ENCODE measurements around the gene IRAG1.
"Not testable (repeated sequence)": the region's sequence is repeated elsewhere in the genome, so short reads cannot be mapped to it uniquely, and the experiment has no call there.

Gene IRAG1

GRCh38 chr11:10699072-10699471 is 5.5 kb upstream of the IRAG1 start:
- no peak for DNase-seq (ENCODE audit: low spot score)

DNA sequence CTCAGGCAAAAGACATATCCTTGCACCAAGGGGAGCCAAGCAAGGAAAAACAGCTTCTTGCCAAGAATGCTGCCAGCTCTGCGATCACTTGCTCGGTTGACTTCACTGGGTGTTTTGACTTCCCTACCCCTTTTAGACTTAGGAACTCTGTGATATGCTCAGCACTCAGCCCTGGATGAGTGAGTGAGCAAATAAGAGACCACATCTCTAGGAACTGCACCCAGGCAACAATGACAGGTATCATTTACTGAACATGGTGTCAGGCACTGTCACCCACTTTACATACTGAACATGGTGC is 3.7 kb upstream of the IRAG1 start:
- no peak for DNase-seq (ENCODE audit: low spot score)

- DNase-seq (ENCODE audit: low spot score), result no peak
These were observed 3.1 kb upstream of the IRAG1 start for GRCh38 chr11:10696468-10697322.

DNA sequence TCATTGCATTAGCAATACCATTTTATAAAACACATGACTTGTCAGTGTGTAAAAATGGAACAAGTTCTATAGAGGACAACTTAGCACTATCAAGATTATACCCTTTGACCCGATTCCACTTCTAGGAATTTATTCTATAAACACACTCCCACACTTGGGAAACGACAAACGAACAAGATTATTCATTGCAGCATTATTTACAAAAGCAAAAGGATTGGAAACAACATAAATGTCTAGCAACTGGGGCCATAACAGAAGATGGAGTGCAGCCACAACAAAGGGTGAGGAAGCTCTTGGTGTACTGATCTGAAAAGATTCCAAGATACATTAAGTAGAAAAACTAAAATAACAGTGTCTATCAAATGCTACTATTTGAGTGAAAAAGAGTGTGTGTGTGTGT is 2.3 kb upstream of the IRAG1 start:
- DNase-seq (ENCODE audit: low spot score), result no peak

DNA sequence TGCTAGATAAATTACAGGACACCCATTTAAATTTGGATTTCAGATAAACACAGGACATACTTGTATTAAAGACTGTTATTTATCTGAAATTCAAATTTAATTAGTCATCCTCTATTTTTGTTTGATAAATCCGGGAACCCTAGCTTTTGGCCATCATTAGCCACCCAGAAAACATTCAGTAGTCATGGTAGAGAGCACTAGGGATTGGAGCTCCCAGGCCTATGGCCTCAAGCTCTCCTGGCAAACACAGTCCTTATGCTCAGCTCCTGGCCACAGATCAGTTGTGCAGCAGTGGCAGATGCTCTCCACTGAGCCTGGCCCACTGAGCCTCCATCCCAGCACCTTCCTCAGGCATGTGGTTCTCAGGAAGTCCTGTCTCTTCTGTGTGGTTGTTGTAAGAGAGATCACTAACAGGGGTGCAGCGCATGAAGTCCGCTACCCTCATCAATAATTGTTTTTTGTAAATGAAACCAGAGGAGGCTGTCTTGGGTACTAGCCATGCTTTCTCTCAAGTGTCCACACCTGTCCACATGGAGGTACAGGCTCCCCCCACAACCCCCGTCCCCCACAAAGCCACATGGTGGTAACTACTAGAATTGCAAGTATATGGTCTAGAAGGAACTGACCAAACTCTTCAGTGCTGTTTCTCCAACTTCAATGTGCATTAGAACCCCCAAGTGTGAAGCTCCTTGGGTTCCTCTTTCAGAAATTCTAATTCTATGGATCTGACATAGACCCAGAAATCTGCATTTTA is 1.1 kb upstream of the IRAG1 start:
- no peak for DNase-seq (ENCODE audit: low spot score)

- no peak for DNase-seq (ENCODE audit: low spot score)
These were observed 932 bp downstream of the IRAG1 start for GRCh38 chr11:10692531-10693115.

GRCh38 chr11:10688401-10688800 is 5.2 kb downstream of the IRAG1 start:
- DNase-seq (ENCODE audit: low spot score), result no peak

- DNase-seq (ENCODE audit: low spot score), result no peak
These were observed 7.2 kb downstream of the IRAG1 start for GRCh38 chr11:10686311-10686710.

DNA sequence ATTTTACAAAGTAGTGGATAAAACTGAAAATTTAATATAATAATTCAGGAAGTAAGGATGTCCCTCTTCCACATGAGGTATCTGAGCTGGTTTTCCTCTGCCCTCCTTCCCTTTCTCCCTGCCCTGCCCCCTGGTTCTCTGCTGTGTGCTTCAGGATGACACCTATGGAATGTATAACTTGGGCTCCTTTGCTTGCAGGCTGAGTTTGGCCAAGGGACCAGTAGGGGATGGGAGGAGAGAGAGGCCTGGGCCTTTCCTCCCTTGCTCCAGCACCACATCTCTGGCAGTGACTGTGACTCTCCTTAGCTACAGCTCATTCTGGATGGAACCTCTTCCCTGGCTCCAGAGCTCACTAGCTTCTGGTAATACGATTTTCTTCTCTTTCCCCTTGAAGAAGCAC is 10.1 kb downstream of the IRAG1 start:
- DNase-seq (ENCODE audit: low spot score), result no peak

- no peak for DNase-seq (ENCODE audit: low spot score)
These were observed 12.5 kb downstream of the IRAG1 start for GRCh38 chr11:10680956-10681487.

GRCh38 chr11:10680279-10680678 is 13.3 kb downstream of the IRAG1 start:
- DNase-seq (ENCODE audit: low spot score), result not testable (repeated sequence)

DNA sequence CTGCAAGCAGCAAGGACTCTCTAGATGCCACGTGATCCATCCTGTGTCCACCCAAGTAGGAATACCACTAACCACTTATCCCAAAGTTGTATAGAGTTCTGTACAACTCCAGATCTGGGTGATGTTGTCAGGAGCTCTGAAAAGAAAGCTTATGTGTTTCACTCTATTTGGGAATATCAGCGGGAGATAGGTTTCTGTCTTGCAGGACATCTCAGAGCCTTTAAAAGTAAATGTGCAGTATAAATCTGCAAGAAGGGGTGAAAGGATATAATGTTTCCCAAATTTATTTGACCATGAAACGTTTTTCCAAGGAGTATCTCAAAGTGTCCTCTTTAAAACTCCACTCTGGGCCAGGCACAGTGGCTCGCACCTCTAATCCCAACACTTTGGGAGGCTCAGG is 13.9 kb downstream of the IRAG1 start:
- no peak for DNase-seq (ENCODE audit: low spot score)

DNA sequence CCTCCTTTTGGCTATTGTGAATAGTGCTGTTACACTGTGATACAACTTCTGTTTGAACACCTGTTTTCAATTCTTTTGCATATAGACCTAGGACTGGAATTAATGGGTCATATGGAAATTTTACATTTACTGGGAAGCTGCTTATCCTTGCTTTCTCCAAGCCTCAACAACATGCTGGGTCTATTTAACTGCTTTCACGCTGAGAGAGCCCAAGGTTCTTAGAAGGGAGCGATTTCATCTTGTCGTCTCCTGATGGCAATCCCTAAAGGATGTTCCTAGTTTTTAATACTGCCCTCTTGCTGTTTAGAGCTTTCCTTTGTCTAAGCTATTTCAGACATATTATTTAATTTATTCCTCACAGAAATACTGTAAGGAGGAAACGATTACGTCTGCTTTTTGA is 15.5 kb downstream of the IRAG1 start:
- DNase-seq (ENCODE audit: low spot score), result no peak

DNA sequence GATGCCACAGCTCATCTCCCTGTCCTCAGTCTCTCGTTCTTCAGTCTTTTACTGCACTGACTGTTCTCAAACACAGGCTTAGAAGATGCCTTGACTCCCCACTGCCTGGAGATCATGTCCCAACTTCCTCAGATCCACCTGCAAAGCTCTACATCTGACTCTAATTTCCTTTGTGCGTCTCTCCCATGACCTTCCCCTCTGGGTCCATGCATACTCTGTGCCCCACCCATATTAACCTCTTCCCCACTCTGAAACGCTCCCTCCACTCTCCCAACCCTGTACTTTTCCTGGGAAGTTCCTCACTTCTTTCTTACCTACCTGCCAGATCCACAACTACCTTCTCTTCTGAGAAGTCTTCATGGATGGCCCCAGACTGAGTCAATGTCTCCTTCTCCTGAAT is 16.6 kb downstream of the IRAG1 start:
- DNase-seq (ENCODE audit: low spot score), result no peak

GRCh38 chr11:10674911-10675440 is 18.6 kb downstream of the IRAG1 start:
- DNase-seq (ENCODE audit: low spot score), result no peak

DNA sequence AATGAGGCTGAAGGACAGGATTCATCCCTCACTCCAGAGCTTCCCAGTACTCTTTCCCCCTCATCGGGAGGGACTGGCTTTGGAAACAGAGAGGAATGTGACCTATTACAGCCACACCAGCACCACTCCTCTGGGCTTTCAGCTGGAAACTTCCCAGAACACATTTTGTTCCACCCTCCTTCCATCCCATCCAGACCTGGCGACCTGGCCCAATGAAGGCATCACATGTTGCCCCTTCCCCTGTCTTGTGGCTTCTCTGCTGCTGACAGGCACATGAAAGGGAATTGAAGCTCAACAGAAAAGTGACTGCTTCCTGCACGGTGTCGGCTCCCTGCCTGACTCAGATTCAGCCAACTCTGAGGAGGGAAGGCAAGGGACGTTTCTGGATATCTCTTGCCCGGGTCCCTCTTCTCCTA is 19.1 kb downstream of the IRAG1 start:
- no peak for DNase-seq (ENCODE audit: low spot score)

- DNase-seq (ENCODE audit: low spot score), result no peak
These were observed 20.0 kb downstream of the IRAG1 start for GRCh38 chr11:10673501-10674062.

DNA sequence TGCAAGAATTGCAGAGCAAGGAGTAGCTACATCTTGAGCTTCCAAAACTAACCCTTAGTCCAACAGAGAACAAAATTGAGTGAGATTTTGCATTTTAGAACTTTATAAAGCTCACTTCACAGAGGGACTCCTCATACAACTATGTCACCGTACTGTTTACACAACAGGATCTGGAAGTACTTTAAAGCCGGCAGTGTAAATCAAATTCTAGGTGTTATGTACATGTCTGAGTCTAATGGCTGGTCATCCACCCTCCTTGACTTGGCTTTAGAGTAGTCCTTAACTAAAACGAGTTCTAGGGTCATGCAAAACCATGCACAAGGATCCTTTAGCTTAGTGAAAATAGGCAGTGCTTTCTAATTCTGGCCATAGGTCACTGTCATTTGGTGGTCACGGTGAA is 23.5 kb downstream of the IRAG1 start:
- no peak for DNase-seq (ENCODE audit: low spot score)

GRCh38 chr11:10669258-10670033 is 24.1 kb downstream of the IRAG1 start:
- DNase-seq (ENCODE audit: low spot score), result no peak

DNA sequence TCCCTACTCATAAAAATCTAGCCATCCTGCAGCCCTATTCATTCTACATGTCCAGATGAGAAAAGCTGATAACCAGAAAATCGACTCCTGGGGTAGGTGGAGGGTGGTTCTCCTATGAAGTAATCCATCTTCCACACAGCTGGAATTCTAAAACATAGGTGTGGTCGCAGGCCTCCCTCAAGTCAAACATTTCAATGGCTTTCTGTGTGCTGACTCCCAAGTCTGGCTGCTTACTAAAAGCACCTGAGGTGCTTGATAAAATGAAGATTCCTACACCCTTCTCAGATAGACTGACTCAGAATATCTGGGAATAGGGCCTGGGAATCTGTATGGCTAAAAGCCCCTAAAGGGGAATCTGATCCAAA is 26.1 kb downstream of the IRAG1 start:
- DNase-seq (ENCODE audit: low spot score), result no peak
